ENCODE data around the gene PCOLCE2. TPM values are rescaled to one million over a fixed set of nuclear protein-coding genes. Genes with fewer than 3 reads are reported as not detected.

PCOLCE2 gene
- total and polyA plus RNA-seq, 12 donors: 1.4 to 18.2 (median 4.3) TPM

- intact Hi-C loops (cut with DNase I): no loop called here
- WGBS, 4 donors: 83 to 92% (median 91%) methylated on average over 2 of the region's 2 CpGs
- no peaks in the 10 kb centered on the region for H3K27me3 ChIP-seq
Observed at GRCh38 chr3:142801746-142802145, 87.1 kb downstream of the PCOLCE2 start.

GRCh38 chr3:142796823-142797222 is 92.1 kb downstream of the PCOLCE2 start:
- H3K27me3 ChIP-seq: no peaks in the 10 kb centered on the region
- no peaks in the 10 kb centered on the region for H3K9me3 ChIP-seq (replicated peaks in 1 of 3)
- intact Hi-C loops (cut with DNase I): no loop called here
- H3K27ac ChIP-seq: no peak overlapping the region
- TF ChIP-seq CTCF (IDR thresholded peaks at IDR 0.05) (no peak), POLR2A (IDR thresholded peaks at IDR 0.05) (no peak)
- 70 to 85% (median 72%) methylated on average over 2 of the region's 2 CpGs for WGBS, 4 donors
- no peaks in the 10 kb centered on the region for H3K36me3 ChIP-seq (replicated peaks in 1 of 2)
- H3K4me1 ChIP-seq (replicated peaks in 1 of 2): no peaks in the 10 kb centered on the region
- H3K4me3 ChIP-seq: no peak overlapping the region
- no peak for DNase-seq

More at GRCh38 chr3:142801746-142802145, 87.1 kb downstream of the PCOLCE2 start:
- TF ChIP-seq CTCF (IDR thresholded peaks at IDR 0.05) (no peak), POLR2A (IDR thresholded peaks at IDR 0.05) (no peak)
- H3K36me3 ChIP-seq (replicated peaks in 1 of 2): peaks cover 0 to 6% of the 10 kb centered on the region in 2 donors
- H3K27ac ChIP-seq: no peak overlapping the region
- no peak overlapping the region for H3K4me3 ChIP-seq
- no peaks in the 10 kb centered on the region for H3K9me3 ChIP-seq (replicated peaks in 1 of 3)
- no peaks in the 10 kb centered on the region for H3K4me1 ChIP-seq (replicated peaks in 1 of 2)
- DNase-seq: no peak

- intact Hi-C loops (cut with DNase I): no loop called here
- no peaks in the 10 kb centered on the region for H3K27me3 ChIP-seq
- no peak overlapping the region for H3K4me3 ChIP-seq
- no peak for DNase-seq
- H3K4me1 ChIP-seq (replicated peaks in 1 of 2): no peaks in the 10 kb centered on the region
- no peaks in the 10 kb centered on the region for H3K36me3 ChIP-seq (replicated peaks in 1 of 2)
- no peak for TF ChIP-seq CTCF (IDR thresholded peaks at IDR 0.05)
- no peak for TF ChIP-seq POLR2A (IDR thresholded peaks at IDR 0.05)
- WGBS, 4 donors: 77 to 86% (median 85%) methylated on average over 1 of the region's 1 CpG
- no peak overlapping the region for H3K27ac ChIP-seq
- H3K9me3 ChIP-seq (replicated peaks in 1 of 3): no peaks in the 10 kb centered on the region
Observed at GRCh38 chr3:142795332-142795731, 93.6 kb downstream of the PCOLCE2 start.

- H3K27me3 ChIP-seq: no peaks in the 10 kb centered on the region
- DNase-seq: no peak
- no peaks in the 10 kb centered on the region for H3K9me3 ChIP-seq (replicated peaks in 1 of 3)
- H3K4me1 ChIP-seq (replicated peaks in 1 of 2): no peaks in the 10 kb centered on the region
- TF ChIP-seq CTCF (IDR thresholded peaks at IDR 0.05) (no peak), POLR2A (IDR thresholded peaks at IDR 0.05) (no peak)
- WGBS, 4 donors: 77 to 87% (median 83%) methylated on average over 4 of the region's 4 CpGs
- intact Hi-C loops (cut with DNase I): no loop called here
- H3K27ac ChIP-seq: no peak overlapping the region
- H3K36me3 ChIP-seq (replicated peaks in 1 of 2): no peaks in the 10 kb centered on the region
- H3K4me3 ChIP-seq: no peak overlapping the region
Observed at GRCh38 chr3:142794508-142794907, 94.4 kb downstream of the PCOLCE2 start.

Data from adrenal gland (tissue), 12 donors.